DND-41 (cell line): ENCODE data around the gene SRRM5.

Experiments
- CTCF ChIP-seq: IDR thresholded peaks from 2 replicates; pipeline ENCODE4 v1.5.1; 2012; ENCODE audit warnings: borderline replicate concordance, low read length, moderate library complexity, mild to moderate bottlenecking; ENCODE audit not compliant: poor library complexity, severe bottlenecking; ENCODE audit errors: extremely low read depth
- EZH2 ChIP-seq: IDR thresholded peaks from 3 replicates; pipeline ENCODE4 v1.6.1; 2012; ENCODE audit warnings: borderline replicate concordance, low read depth, mild to moderate bottlenecking, moderate library complexity, low read length, inconsistent platforms; ENCODE audit not compliant: severe bottlenecking

GRCh38 chr19:43642531-43642930 is 30.6 kb downstream of the SRRM5 start:
- TF ChIP-seq CTCF (no peak), EZH2 (no peak)
